Measurements from ENCODE around the gene CFAP251. TPM values are rescaled to one million over a fixed set of nuclear protein-coding genes. Genes with fewer than 3 reads are reported as not detected.

CFAP251 gene
- total and polyA plus RNA-seq, 2 experiments from 2014 or later: 3.0 to 3.7 TPM

GRCh38 chr12:122031342-122032216, 113.2 kb downstream of the CFAP251 start:
- Histone ChIP-seq H3K79me2 (peaks cover 32% of the 10 kb centered on the region), H3K4me1 (ENCODE audit: insufficient read depth) (no peaks in the 10 kb centered on the region), H3K27me3 (no peaks in the 10 kb centered on the region), H2AFZ (no peak overlapping the region), H4K20me1 (ENCODE audit: insufficient read depth, poor library complexity, severe bottlenecking) (no peaks in the 10 kb centered on the region), H3K36me3 (replicated peaks; ENCODE audit: insufficient read depth, low read depth) (no peaks in the 10 kb centered on the region), H3K4me2 (no peak overlapping the region), H3K4me3 (no peak overlapping the region), H3K9me3 (ENCODE audit: low read depth) (no peaks in the 10 kb centered on the region), H3K27ac (no peak overlapping the region), H3K9me2 (replicated peaks; ENCODE audit: insufficient read depth) (no peaks in the 10 kb centered on the region)
- TF ChIP-seq EZH2phosphoT487 (IDR thresholded peaks at IDR 0.05; ENCODE audit: low read depth, severe bottlenecking, unreplicated experiment): no peak
- TF ChIP-seq, protein P1, sequence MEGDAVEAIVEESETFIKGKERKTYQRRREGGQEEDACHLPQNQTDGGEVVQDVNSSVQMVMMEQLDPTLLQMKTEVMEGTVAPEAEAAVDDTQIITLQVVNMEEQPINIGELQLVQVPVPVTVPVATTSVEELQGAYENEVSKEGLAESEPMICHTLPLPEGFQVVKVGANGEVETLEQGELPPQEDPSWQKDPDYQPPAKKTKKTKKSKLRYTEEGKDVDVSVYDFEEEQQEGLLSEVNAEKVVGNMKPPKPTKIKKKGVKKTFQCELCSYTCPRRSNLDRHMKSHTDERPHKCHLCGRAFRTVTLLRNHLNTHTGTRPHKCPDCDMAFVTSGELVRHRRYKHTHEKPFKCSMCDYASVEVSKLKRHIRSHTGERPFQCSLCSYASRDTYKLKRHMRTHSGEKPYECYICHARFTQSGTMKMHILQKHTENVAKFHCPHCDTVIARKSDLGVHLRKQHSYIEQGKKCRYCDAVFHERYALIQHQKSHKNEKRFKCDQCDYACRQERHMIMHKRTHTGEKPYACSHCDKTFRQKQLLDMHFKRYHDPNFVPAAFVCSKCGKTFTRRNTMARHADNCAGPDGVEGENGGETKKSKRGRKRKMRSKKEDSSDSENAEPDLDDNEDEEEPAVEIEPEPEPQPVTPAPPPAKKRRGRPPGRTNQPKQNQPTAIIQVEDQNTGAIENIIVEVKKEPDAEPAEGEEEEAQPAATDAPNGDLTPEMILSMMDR (IDR thresholded peaks at IDR 0.05; ENCODE audit: poor library complexity): peak; percentile 44
- WGBS (ENCODE audit: low lambda C conversion rate, missing lambda C conversion rate): 70% methylated on average over 20 of the region's 21 CpGs
- DNase-seq (ENCODE audit: low spot score): peak; percentile 34

DNA sequence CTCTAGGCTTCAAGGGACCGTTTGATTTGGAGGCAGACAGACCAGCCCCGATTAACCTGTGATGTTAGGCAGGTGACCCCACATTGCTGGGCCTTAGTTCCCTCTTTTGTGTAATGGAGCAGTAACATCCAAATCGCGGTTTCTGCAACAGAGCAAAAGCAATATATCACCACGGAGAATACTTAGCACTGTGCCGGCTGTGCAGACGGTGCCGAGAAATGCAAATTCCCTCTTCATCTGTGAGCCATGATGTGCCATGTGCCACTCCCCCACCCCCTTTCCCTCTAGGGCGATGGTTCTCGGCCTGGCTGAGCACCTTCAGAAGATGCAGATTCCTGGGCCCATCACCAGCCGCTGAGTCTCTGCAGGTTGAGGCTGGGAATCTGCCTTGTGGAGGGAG, 114.2 kb downstream of the CFAP251 start:
- DNase-seq (ENCODE audit: low spot score): no peak
- H3K79me2 ChIP-seq: peaks cover 22% of the 10 kb centered on the region
- no peak overlapping the region for H3K4me3 ChIP-seq

GRCh38 chr12:122035292-122035691, 116.9 kb downstream of the CFAP251 start:
- Histone ChIP-seq H3K79me2 (no peaks in the 10 kb centered on the region), H3K27me3 (no peaks in the 10 kb centered on the region), H3K36me3 (replicated peaks; ENCODE audit: insufficient read depth, low read depth) (no peaks in the 10 kb centered on the region), H2AFZ (no peak overlapping the region), H3K4me2 (no peak overlapping the region), H3K9me3 (ENCODE audit: low read depth) (no peaks in the 10 kb centered on the region), H4K20me1 (ENCODE audit: insufficient read depth, poor library complexity, severe bottlenecking) (no peaks in the 10 kb centered on the region), H3K9me2 (replicated peaks; ENCODE audit: insufficient read depth) (no peaks in the 10 kb centered on the region), H3K4me1 (ENCODE audit: insufficient read depth) (no peaks in the 10 kb centered on the region), H3K4me3 (no peak overlapping the region), H3K27ac (no peak overlapping the region)
- no peak for DNase-seq (ENCODE audit: low spot score)
- no peak for TF ChIP-seq EZH2phosphoT487 (IDR thresholded peaks at IDR 0.05; ENCODE audit: low read depth, severe bottlenecking, unreplicated experiment)
- TF ChIP-seq, protein P1 (IDR thresholded peaks at IDR 0.05; ENCODE audit: poor library complexity): no peak
- TF ChIP-seq EZH2 (IDR thresholded peaks at IDR 0.05; ENCODE audit: borderline replicate concordance): no peak
- 92% methylated on average over 8 of the region's 8 CpGs for WGBS (ENCODE audit: low lambda C conversion rate, missing lambda C conversion rate)

More for the DNA sequence above, 114.2 kb downstream of the CFAP251 start:
- H3K36me3 ChIP-seq (replicated peaks; ENCODE audit: insufficient read depth, low read depth): no peaks in the 10 kb centered on the region
- no peaks in the 10 kb centered on the region for H4K20me1 ChIP-seq (ENCODE audit: insufficient read depth, poor library complexity, severe bottlenecking)
- 96% methylated on average over 11 of the region's 11 CpGs for WGBS (ENCODE audit: low lambda C conversion rate, missing lambda C conversion rate)
- H2AFZ ChIP-seq: no peak overlapping the region
- H3K9me2 ChIP-seq (replicated peaks; ENCODE audit: insufficient read depth): no peaks in the 10 kb centered on the region
- no peaks in the 10 kb centered on the region for H3K9me3 ChIP-seq (ENCODE audit: low read depth)
- H3K4me2 ChIP-seq: no peak overlapping the region
- no peaks in the 10 kb centered on the region for H3K4me1 ChIP-seq (ENCODE audit: insufficient read depth)
- H3K27me3 ChIP-seq: no peaks in the 10 kb centered on the region
- no peak for TF ChIP-seq EZH2phosphoT487 (IDR thresholded peaks at IDR 0.05; ENCODE audit: low read depth, severe bottlenecking, unreplicated experiment)
- H3K27ac ChIP-seq: no peak overlapping the region

DNA sequence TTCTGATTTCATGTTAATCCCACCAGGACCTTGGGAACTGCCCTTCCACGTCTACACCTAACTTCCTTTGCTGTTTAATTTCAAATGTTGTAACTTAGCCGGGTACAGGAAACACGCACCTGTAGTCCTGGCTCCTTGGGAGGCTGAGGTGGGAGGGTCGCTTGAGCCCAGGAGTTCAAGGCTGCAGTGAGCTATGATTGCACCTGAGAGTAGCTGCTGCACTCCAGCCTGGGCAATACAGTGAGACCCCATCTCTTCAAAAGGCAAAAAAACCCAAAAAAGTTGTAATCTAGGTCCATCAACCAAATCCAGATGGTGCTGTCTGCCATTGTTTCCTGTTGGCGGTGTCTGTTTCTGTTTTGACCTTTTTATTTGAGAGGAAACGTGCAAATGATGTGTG, 117.8 kb downstream of the CFAP251 start:
- Histone ChIP-seq H3K27me3 (no peaks in the 10 kb centered on the region), H3K4me1 (ENCODE audit: insufficient read depth) (no peaks in the 10 kb centered on the region), H3K36me3 (replicated peaks; ENCODE audit: insufficient read depth, low read depth) (no peaks in the 10 kb centered on the region), H3K9me3 (ENCODE audit: low read depth) (no peaks in the 10 kb centered on the region), H2AFZ (no peak overlapping the region), H3K9me2 (replicated peaks; ENCODE audit: insufficient read depth) (no peaks in the 10 kb centered on the region), H3K79me2 (no peaks in the 10 kb centered on the region), H3K4me3 (no peak overlapping the region), H3K4me2 (no peak overlapping the region), H3K27ac (no peak overlapping the region), H4K20me1 (ENCODE audit: insufficient read depth, poor library complexity, severe bottlenecking) (no peaks in the 10 kb centered on the region)
- TF ChIP-seq, protein P1 (IDR thresholded peaks at IDR 0.05; ENCODE audit: poor library complexity): no peak
- TF ChIP-seq EZH2phosphoT487 (IDR thresholded peaks at IDR 0.05; ENCODE audit: low read depth, severe bottlenecking, unreplicated experiment) (no peak), EZH2 (IDR thresholded peaks at IDR 0.05; ENCODE audit: borderline replicate concordance) (no peak)
- WGBS (ENCODE audit: low lambda C conversion rate, missing lambda C conversion rate): 95% methylated on average over 6 of the region's 6 CpGs
- DNase-seq (ENCODE audit: low spot score): no peak
